OCI-LY7 (cell line): ENCODE measurements around the gene RBP5. TPM values are rescaled to one million over a fixed set of nuclear protein-coding genes. Genes with fewer than 3 reads are reported as not detected.

Experiments
- BruUV-seq: library from RNA; stranded (reverse); fragments of 400-500 nt; replicated peaks from 2 replicates; lab custom pipeline; 2021; lab: Mats Ljungman, UMichigan
- CTCF ChIA-PET: fragments of 300-600 bp; sonication (Branson Sonifier 250); formaldehyde crosslinking; loops from one replicate; lab custom pipeline; 2022; ENCODE audit warnings: antibody characterized with exemption; ENCODE audit not compliant: unreplicated experiment; lab: Charles Lee
- POLR2A ChIA-PET: fragments of 300-600 bp; sonication (Branson Sonifier 250); formaldehyde crosslinking; loops from one replicate; lab custom pipeline; 2022; ENCODE audit warnings: antibody characterized with exemption; lab: Charles Lee
- DNase-seq: peaks from one replicate; pipeline ENCODE4 v3.0.0-alpha.2; 2015; ENCODE audit warnings: low spot score
- H2AFZ ChIP-seq: fragments of 200-600 bp; sonication (generic), shearing (Covaris generic); 2 replicates; pipeline ENCODE4 v1.6.1; 2014; ENCODE audit warnings: mild to moderate bottlenecking, antibody characterized with exemption, low read length, moderate library complexity
- H3K27ac ChIP-seq: fragments of 200-600 bp; sonication (generic); 2 replicates; pipeline ENCODE4 v1.5.1; 2014; ENCODE audit warnings: mixed run types, low read depth, mild to moderate bottlenecking, moderate library complexity, low read length, inconsistent platforms; ENCODE audit not compliant: poor library complexity, severe bottlenecking
- H3K36me3 ChIP-seq: fragments of 200-600 bp; sonication (generic); 2 replicates; pipeline ENCODE4 v1.6.1; 2014; ENCODE audit warnings: mild to moderate bottlenecking, antibody characterized with exemption, low read length, moderate library complexity, mixed read lengths; ENCODE audit not compliant: insufficient read depth
- H3K4me1 ChIP-seq: fragments of 200-600 bp; sonication (generic); 2 replicates; pipeline ENCODE4 v1.5.1; 2014; ENCODE audit warnings: mild to moderate bottlenecking, low read length; ENCODE audit not compliant: insufficient read depth, poor library complexity, severe bottlenecking
- H3K4me2 ChIP-seq: fragments of 200-600 bp; sonication (generic); 2 replicates; pipeline ENCODE4 v1.6.1; 2014; ENCODE audit warnings: mild to moderate bottlenecking, low read length
- H3K4me3 ChIP-seq: fragments of 200-600 bp; sonication (generic); 2 replicates; pipeline ENCODE4 v1.5.1; 2014; ENCODE audit warnings: mild to moderate bottlenecking, low read depth, low read length; ENCODE audit not compliant: poor library complexity, severe bottlenecking
- H3K79me2 ChIP-seq: fragments of 200-600 bp; sonication (generic); 2 replicates; pipeline ENCODE4 v1.6.1; 2016; ENCODE audit warnings: low read depth, mild to moderate bottlenecking, low read length, moderate library complexity, mixed read lengths; ENCODE audit not compliant: insufficient read depth
- H3K9me2 ChIP-seq: fragments of 200-600 bp; sonication (generic); 2 replicates; pipeline ENCODE4 v1.6.1; 2016; ENCODE audit warnings: mild to moderate bottlenecking, low read length, mixed read lengths; ENCODE audit not compliant: insufficient read depth
- H3K9me3 ChIP-seq: fragments of 200-600 bp; sonication (generic); 2 replicates; pipeline ENCODE4 v1.6.1; 2014; ENCODE audit warnings: mild to moderate bottlenecking, mixed run types, low read length, mixed read lengths
- H4K20me1 ChIP-seq: fragments of 200-600 bp; sonication (generic); 2 replicates; pipeline ENCODE4 v1.6.1; 2014; ENCODE audit warnings: mild to moderate bottlenecking, antibody characterized with exemption, low read length, moderate library complexity, mixed read lengths; ENCODE audit not compliant: insufficient read depth
- CTCF ChIP-seq: fragments of 200-600 bp; sonication (generic); conservative IDR thresholded peaks from 2 replicates; pipeline ENCODE4 v1.5.1; 2014; ENCODE audit warnings: mild to moderate bottlenecking, antibody characterized with exemption, low read length, moderate library complexity, mixed read lengths
- EZH2phosphoT487 ChIP-seq: fragments of 200-600 bp; sonication (generic); IDR thresholded peaks from 2 replicates; pipeline ENCODE4 v1.6.1; 2018; ENCODE audit warnings: low read depth, borderline replicate concordance, mild to moderate bottlenecking, mixed run types, antibody characterized with exemption, low read length, moderate library complexity, mixed read lengths
- intact Hi-C: fragments of 100-400 bp; cut with micrococcal nuclease; formaldehyde crosslinking; loops from one replicate; pipeline ENCODE4 v1.10.0; 2022; ENCODE audit not compliant: unreplicated experiment
- total RNA-seq, 2 experiments: library from RNA; depleted of rRNA in 1 of 2; stranded (reverse); fragments of >200 nt in 1 of 2; shearing (Covaris generic) in 1 of 2; gene quantifications; 2 replicates each; pipeline ENCODE4 v1.2.3, GENCODE V29; 2014 to 2022

RBP5 gene
- total RNA-seq, 2 experiments from 2014 or later: 0.70 TPM; not detected in 1

GRCh38 chr12:7090222-7090998 is 38.3 kb downstream of the RBP5 start:
- no peak overlapping the region for H3K4me2 ChIP-seq
- ChIA-PET CTCF (no interaction called here), POLR2A (interaction anchor here (0.6 kb wide), 1 partner anchor 741 kb away, joined by 4 read pairs; no protein-coding TSS in a partner anchor)
- no peaks in the 10 kb centered on the region for H3K36me3 ChIP-seq
- intact Hi-C loops: loop anchor here (5.0 kb wide), 1 partner anchor 223 kb away; the partner anchor contains the start of gene TPI1
- no peaks in the 10 kb centered on the region for H3K9me3 ChIP-seq
- H3K4me3 ChIP-seq: no peak overlapping the region
- no peak for TF ChIP-seq CTCF
- no peak for TF ChIP-seq EZH2phosphoT487
- DNase-seq: no peak
- H3K79me2 ChIP-seq: no peaks in the 10 kb centered on the region
- peaks cover 3% of the 10 kb centered on the region for H3K4me1 ChIP-seq
- no peak overlapping the region for H2AFZ ChIP-seq
- no TSS peak for BruUV-seq
- H3K27ac ChIP-seq: no peak overlapping the region
- no peaks in the 10 kb centered on the region for H3K9me2 ChIP-seq
- H4K20me1 ChIP-seq: no peaks in the 10 kb centered on the region

GRCh38 chr12:7089196-7089871 is 39.4 kb downstream of the RBP5 start:
- ChIA-PET POLR2A (no interaction called here), CTCF (interaction anchor here (0.7 kb wide), 1 partner anchor 13 kb away, joined by 3 read pairs; no protein-coding TSS in a partner anchor)
- H3K4me1 ChIP-seq: peaks cover 3% of the 10 kb centered on the region
- no TSS peak for BruUV-seq
- H3K79me2 ChIP-seq: no peaks in the 10 kb centered on the region
- H3K4me2 ChIP-seq: no peak overlapping the region
- DNase-seq: no peak
- H3K4me3 ChIP-seq: no peak overlapping the region
- peaks cover 8% of the 10 kb centered on the region; the same call in 1 of the 2 replicates for H3K9me3 ChIP-seq
- H3K27ac ChIP-seq: no peak overlapping the region
- intact Hi-C loops: no loop called here
- no peaks in the 10 kb centered on the region for H3K36me3 ChIP-seq
- H4K20me1 ChIP-seq: no peaks in the 10 kb centered on the region
- H3K9me2 ChIP-seq: no peaks in the 10 kb centered on the region
- H2AFZ ChIP-seq: no peak overlapping the region
- TF ChIP-seq CTCF (no peak), EZH2phosphoT487 (no peak)

GRCh38 chr12:7083125-7083524 is 45.6 kb downstream of the RBP5 start:
- TF ChIP-seq CTCF (no peak), EZH2phosphoT487 (no peak)
- Histone ChIP-seq H3K36me3 (no peaks in the 10 kb centered on the region), H3K4me1 (no peaks in the 10 kb centered on the region), H2AFZ (no peak overlapping the region), H3K9me2 (no peaks in the 10 kb centered on the region), H4K20me1 (no peaks in the 10 kb centered on the region), H3K79me2 (no peaks in the 10 kb centered on the region), H3K27ac (no peak overlapping the region), H3K4me3 (no peak overlapping the region), H3K4me2 (no peak overlapping the region), H3K9me3 (peaks cover 14% of the 10 kb centered on the region; the same call in 1 of the 2 replicates)
- POLR2A ChIA-PET: no interaction called here
- BruUV-seq: no TSS peak
- intact Hi-C loops: no loop called here
- DNase-seq: no peak
- CTCF ChIA-PET: no interaction called here
